CD4-positive, CD25-positive, alpha-beta regulatory T cell (primary cell): ENCODE results near the gene EFNB1. TPM values are rescaled to one million over a fixed set of nuclear protein-coding genes. Genes with fewer than 3 reads are reported as not detected.
"Not testable (repeated sequence)": the region's sequence is repeated elsewhere in the genome, so short reads cannot be mapped to it uniquely, and the experiment has no call there.

ENCODE experiments used
- ATAC-seq, 2 donors: fragments of 150-1000 bp; cut with Tn5 transposase; one replicate each; pipeline ENCODE4 v1.10.0; 2021; ENCODE audit warnings: low read depth in 2 of 2, moderate number of reproducible peaks in 2 of 2, moderate library complexity in 1 of 2
- DNase-seq, 3 donors: peaks; one replicate each; pipeline versions ENCODE4 v3.0.0 to v3.0.0-alpha.2; 2012 to 2022; ENCODE audit warnings: mixed read lengths in 1 of 3
- H3K27ac ChIP-seq: one replicate; pipeline ENCODE4 v1.7.0; 2013; ENCODE audit warnings: mild to moderate bottlenecking, low read length; ENCODE audit not compliant: insufficient read depth, poor library complexity, severe bottlenecking
- H3K27me3 ChIP-seq: one replicate; pipeline ENCODE4 v1.7.0; 2013; ENCODE audit warnings: low read length; ENCODE audit not compliant: control insufficient read depth, insufficient read depth
- H3K36me3 ChIP-seq: one replicate; pipeline ENCODE4 v1.7.0; 2013; ENCODE audit warnings: mild to moderate bottlenecking, low read length, moderate library complexity; ENCODE audit not compliant: control insufficient read depth, insufficient read depth
- H3K4me1 ChIP-seq: 2 replicates; pipeline ENCODE4 v1.7.0; 2013; ENCODE audit warnings: mild to moderate bottlenecking, low read length; ENCODE audit not compliant: insufficient read depth, control insufficient read depth, poor library complexity, severe bottlenecking
- H3K4me3 ChIP-seq: one replicate; pipeline ENCODE4 v1.7.0; 2013; ENCODE audit warnings: low read depth, mild to moderate bottlenecking, low read length, moderate library complexity
- H3K9me3 ChIP-seq, 2 experiments: 1 replicate in 1 of 2; 2 replicates in 1 of 2; pipeline ENCODE4 v1.7.0; 2013; ENCODE audit warnings: low read length in 2 of 2, mild to moderate bottlenecking in 1 of 2, moderate library complexity in 1 of 2; ENCODE audit not compliant: control insufficient read depth in 2 of 2
- H3K27ac Mint-ChIP-seq, 3 donors: one replicate each; pipeline ENCODE4 v1.8.0; 2020 to 2022; ENCODE audit warnings: mild to moderate bottlenecking in 3 of 3, mixed read lengths in 3 of 3, moderate library complexity in 2 of 3
- H3K27me3 Mint-ChIP-seq: one replicate; pipeline ENCODE4 v1.8.0; 2022; ENCODE audit warnings: mild to moderate bottlenecking, mixed read lengths
- H3K36me3 Mint-ChIP-seq: one replicate; pipeline ENCODE4 v1.8.0; 2020; ENCODE audit warnings: mixed read lengths
- H3K4me1 Mint-ChIP-seq, 4 donors: one replicate each; pipeline ENCODE4 v1.8.0; 2020 to 2022; ENCODE audit warnings: mixed read lengths in 4 of 4, mild to moderate bottlenecking in 1 of 4
- H3K4me3 Mint-ChIP-seq, 4 donors: one replicate each; pipeline ENCODE4 v1.8.0; 2020 to 2022; ENCODE audit warnings: mild to moderate bottlenecking in 4 of 4, mixed read lengths in 4 of 4, moderate library complexity in 3 of 4
- H3K9me3 Mint-ChIP-seq, 7 donors: one replicate each; pipeline ENCODE4 v1.8.0; 2020 to 2022; ENCODE audit warnings: mixed read lengths in 7 of 7, mild to moderate bottlenecking in 3 of 7, moderate library complexity in 2 of 7
- polyA plus RNA-seq, 4 donors: library from polyadenylated mRNA; unstranded; fragments of 300-500 nt; fragmentation: Illumina TruSeq; gene quantifications; one replicate each; pipeline ENCODE4 v1.2.3, GENCODE V29; 2021
- total RNA-seq: library from RNA; stranded (reverse); gene quantifications from one replicate; pipeline ENCODE4 v1.2.3, GENCODE V29; 2022

The EFNB1 gene
- total RNA-seq (3.5 TPM), polyA plus RNA-seq (1 to 10 TPM; 1.8 to 3.7 (median 3.1) TPM)

DNA sequence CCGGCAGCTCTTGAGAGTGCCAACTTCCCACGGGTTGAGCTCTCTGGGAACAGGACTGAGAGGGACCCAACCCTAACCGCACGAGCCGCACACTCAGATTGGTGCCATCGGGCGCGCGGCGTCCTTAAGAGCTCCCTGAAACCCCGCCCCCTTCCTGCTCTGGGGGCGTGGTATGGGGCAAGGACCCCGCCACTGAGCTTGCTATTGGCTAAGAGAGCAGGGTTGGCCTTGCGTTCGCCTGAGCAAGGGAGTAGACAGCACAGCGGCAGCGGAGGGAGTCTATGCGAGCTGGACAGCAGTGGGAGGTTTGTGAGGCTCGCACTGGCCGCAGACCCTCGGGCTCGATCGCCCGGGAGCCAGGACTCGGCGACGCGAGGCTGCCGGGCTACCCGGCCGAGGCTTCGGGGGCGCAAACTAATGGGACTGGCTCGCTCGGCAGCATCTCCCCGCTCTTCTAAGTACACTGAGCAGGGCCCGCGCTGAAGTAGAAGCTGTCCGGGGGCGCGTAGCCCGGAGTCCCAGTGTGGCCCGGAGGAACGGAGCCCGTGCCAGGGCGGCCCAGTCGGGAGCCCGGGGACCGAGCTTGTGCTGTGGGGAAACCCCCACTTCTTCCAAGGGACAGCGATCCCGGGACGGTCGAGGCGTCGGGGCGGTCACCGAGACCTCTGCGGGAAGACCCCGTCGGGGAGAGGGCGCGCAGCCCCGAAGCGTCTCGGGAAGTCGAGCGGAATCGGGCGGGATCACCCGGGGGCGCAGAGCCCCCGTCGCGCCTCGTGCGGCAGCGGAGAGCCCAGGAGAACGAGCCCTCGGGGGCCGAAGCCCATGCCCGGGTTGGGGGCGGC, at the start of gene EFNB1:
Gene EFNB1, plus strand, starts transcription at position 282 of the 842 bp plus-strand sequence. CDS start 756 bp downstream, outside the sequence.
- peak within 1 kb of the TSS; percentile 94 to 98 (median 95) for H3K4me3 Mint-ChIP-seq

DNA sequence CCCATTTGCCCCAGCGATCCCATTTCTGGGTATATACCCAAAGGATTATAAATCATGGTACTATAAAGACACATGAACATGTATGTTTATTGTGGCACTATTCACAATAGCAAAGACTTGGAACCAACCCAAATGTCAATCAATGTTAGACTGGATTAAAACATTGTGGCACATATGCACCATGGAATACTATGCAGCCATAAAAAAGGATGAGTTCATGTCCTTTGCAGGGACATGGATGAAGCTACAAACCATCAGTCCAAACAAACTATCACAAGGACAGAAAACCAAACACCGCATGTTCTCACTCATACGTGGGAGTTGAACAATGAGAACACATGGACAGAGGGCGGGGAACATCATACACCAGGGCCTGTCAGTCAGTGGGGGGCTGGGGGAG, 47.5 kb upstream of the EFNB1 start:
- not testable (repeated sequence) for H3K27ac ChIP-seq, H3K4me1 Mint-ChIP-seq, H3K4me3 Mint-ChIP-seq, H3K27me3 ChIP-seq, H3K9me3 ChIP-seq, H3K36me3 ChIP-seq, H3K27me3 Mint-ChIP-seq, DNase-seq, H3K4me3 ChIP-seq, H3K36me3 Mint-ChIP-seq, ATAC-seq, H3K9me3 Mint-ChIP-seq, H3K27ac Mint-ChIP-seq, H3K4me1 ChIP-seq

More for the DNA sequence above, at the start of gene EFNB1:
- peak within 1 kb of the TSS; percentile 52 to 89 (median 83) for H3K27ac Mint-ChIP-seq
- H3K4me1 ChIP-seq = peaks cover 25% of the 10 kb centered on the region
- H3K27me3 Mint-ChIP-seq = peaks cover 4% of the 10 kb centered on the region
- DNase-seq (peak; percentile 78 to 94 (median 88)), ATAC-seq (peak; percentile 95)
- H3K27me3 ChIP-seq = no peaks in the 10 kb centered on the region
- peak within 1 kb of the TSS; percentile 77 for H3K4me3 ChIP-seq
- no peaks in the 10 kb centered on the region for H3K36me3 ChIP-seq
- no peaks in the 10 kb centered on the region for H3K9me3 Mint-ChIP-seq
- H3K4me1 Mint-ChIP-seq = peaks cover 0 to 28% (median 6%) of the 10 kb centered on the region in 4 donors
- H3K27ac ChIP-seq = no peak within 1 kb of the TSS
- no peaks in the 10 kb centered on the region for H3K36me3 Mint-ChIP-seq
- H3K9me3 ChIP-seq = no peaks in the 10 kb centered on the region

DNA sequence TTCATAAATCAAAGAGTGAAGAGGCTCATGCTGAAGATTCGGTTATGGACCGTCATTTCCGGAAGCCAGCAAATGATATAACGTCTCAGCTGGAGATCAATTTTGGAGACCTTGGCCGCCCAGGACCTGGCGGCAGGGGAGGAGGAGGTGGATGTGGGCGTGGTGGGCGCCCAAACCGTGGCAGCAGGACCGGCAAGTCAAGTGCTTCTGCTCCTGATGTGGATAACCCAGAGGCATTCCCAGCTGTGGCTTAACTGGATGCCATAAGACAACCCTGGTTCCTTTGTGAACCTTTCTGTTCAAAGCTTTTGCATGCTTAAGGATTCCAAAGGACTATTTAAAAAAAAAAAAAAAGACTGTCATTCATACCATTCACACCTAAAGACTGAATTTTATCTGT, 44.0 kb upstream of the EFNB1 start:
- no peaks in the 10 kb centered on the region for H3K27me3 ChIP-seq
- no peaks in the 10 kb centered on the region for H3K36me3 Mint-ChIP-seq
- H3K4me3 Mint-ChIP-seq = no peak overlapping the region
- DNase-seq = no peak
- H3K4me1 Mint-ChIP-seq = no peaks in the 10 kb centered on the region
- H3K4me1 ChIP-seq = no peaks in the 10 kb centered on the region
- H3K9me3 Mint-ChIP-seq = peaks cover 0 to 4% (median 0%) of the 10 kb centered on the region in 7 donors
- H3K27me3 Mint-ChIP-seq = no peaks in the 10 kb centered on the region
- H3K27ac Mint-ChIP-seq = no peak overlapping the region
- no peak for ATAC-seq
- no peak overlapping the region for H3K4me3 ChIP-seq
- H3K36me3 ChIP-seq = no peaks in the 10 kb centered on the region
- no peak overlapping the region for H3K27ac ChIP-seq
- H3K9me3 ChIP-seq = no peaks in the 10 kb centered on the region

DNA sequence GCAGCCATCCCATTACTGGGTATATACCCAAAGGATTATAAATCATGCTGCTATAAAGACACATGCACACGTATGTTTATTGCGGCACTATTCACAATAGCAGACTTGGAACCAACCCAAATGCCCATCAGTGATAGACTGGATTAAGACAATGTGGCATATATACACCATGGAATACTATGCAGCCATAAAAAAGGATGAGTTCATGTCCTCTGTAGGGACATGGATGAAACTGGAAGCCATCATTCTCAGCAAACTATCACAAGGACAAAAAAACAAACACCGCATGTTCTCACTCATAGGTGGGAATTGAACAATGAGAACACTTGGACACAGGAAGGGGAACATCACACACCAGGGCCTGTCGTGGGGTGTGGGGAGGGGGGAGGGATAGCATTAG, 42.2 kb upstream of the EFNB1 start:
- DNase-seq, H3K4me1 ChIP-seq: not testable (repeated sequence)

DNA sequence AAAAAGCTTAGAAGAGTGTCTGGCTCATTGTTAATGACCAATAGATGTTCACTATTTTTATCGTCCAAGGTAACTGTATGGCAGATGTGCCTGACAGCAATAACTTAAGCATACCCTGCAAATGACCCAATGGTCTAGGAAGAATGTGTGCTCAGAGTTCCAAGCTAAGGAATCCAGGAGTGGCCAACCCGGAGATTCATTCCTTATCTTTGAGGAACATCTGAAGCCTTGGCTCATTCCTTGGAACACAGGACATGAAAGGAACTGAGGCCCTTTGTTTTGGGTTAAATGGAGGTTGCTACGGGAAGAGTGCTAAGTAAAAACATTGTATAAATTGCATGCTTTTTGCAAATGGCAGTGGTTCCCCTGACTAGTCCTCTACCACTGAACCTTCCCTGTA, 38.9 kb upstream of the EFNB1 start:
- Histone ChIP-seq H3K27me3 (no peaks in the 10 kb centered on the region), H3K4me3 (no peak overlapping the region), H3K27ac (no peak overlapping the region), H3K4me1 (no peaks in the 10 kb centered on the region), H3K36me3 (no peaks in the 10 kb centered on the region), H3K9me3 (no peaks in the 10 kb centered on the region)
- ATAC-seq (no peak), DNase-seq (no peak)
- no peak overlapping the region for H3K27ac Mint-ChIP-seq
- peaks cover 0 to 2% (median 0%) of the 10 kb centered on the region in 4 donors for H3K4me1 Mint-ChIP-seq
- peaks cover 0 to 3% (median 0%) of the 10 kb centered on the region in 7 donors for H3K9me3 Mint-ChIP-seq
- no peaks in the 10 kb centered on the region for H3K36me3 Mint-ChIP-seq
- no peaks in the 10 kb centered on the region for H3K27me3 Mint-ChIP-seq
- H3K4me3 Mint-ChIP-seq = no peak overlapping the region

More for the DNA sequence above, 42.2 kb upstream of the EFNB1 start:
- H3K4me3 Mint-ChIP-seq, H3K27me3 ChIP-seq, H3K36me3 ChIP-seq, H3K4me1 Mint-ChIP-seq, H3K27ac Mint-ChIP-seq, H3K36me3 Mint-ChIP-seq, H3K27me3 Mint-ChIP-seq, H3K9me3 ChIP-seq, H3K9me3 Mint-ChIP-seq, H3K27ac ChIP-seq, ATAC-seq, H3K4me3 ChIP-seq: not testable (repeated sequence)

DNA sequence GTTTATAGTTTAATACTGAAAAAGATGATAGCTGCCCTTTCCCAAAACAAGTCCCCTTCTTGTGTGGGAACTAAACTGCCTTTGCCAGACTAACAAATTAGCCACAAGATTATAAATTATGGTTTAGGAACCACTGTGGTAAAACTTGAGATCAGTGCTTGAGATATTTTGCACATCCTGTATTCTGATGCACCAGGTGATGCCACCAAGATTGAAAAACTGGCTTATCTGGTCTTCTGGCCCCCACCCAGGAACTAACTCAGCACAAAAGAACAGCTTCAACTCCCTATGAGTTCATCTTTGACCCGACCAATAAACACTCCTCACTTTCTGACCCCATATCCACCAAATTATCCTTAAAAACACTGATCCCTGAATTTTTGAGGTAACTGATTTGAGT, 36.7 kb upstream of the EFNB1 start:
- ATAC-seq (no peak), DNase-seq (no peak)
- H3K36me3 Mint-ChIP-seq = no peaks in the 10 kb centered on the region
- no peak overlapping the region for H3K4me3 ChIP-seq
- no peak overlapping the region for H3K27ac ChIP-seq
- H3K4me3 Mint-ChIP-seq = no peak overlapping the region
- H3K27ac Mint-ChIP-seq = no peak overlapping the region
- H3K9me3 ChIP-seq = no peaks in the 10 kb centered on the region
- peaks cover 0 to 3% (median 0%) of the 10 kb centered on the region in 7 donors for H3K9me3 Mint-ChIP-seq
- H3K27me3 Mint-ChIP-seq = no peaks in the 10 kb centered on the region
- H3K4me1 ChIP-seq = no peaks in the 10 kb centered on the region
- H3K36me3 ChIP-seq = no peaks in the 10 kb centered on the region
- no peaks in the 10 kb centered on the region for H3K27me3 ChIP-seq
- H3K4me1 Mint-ChIP-seq = peaks cover 0 to 2% (median 0%) of the 10 kb centered on the region in 4 donors

DNA sequence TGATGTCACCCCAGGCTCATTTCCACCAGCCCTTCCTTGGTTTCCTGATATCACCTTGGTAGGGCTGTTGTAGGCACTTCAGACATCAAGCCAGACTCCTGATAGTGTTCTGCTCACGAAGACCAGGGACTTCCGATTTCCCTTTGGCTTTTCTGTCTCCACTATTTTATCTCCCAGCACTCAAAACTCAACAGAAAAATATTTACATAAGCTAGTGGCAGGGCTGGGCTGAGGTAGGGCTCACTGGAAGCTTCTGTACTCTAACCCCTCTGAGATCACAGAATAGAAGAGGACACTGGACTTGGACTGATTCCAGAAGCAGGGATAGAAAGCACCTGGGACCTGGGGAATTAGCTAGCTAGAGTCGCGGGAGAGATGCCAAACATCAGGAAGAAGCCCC, 34.4 kb upstream of the EFNB1 start:
- ATAC-seq = no peak
- Mint-ChIP-seq H3K4me3 (no peak overlapping the region), H3K27me3 (no peaks in the 10 kb centered on the region), H3K9me3 (peaks cover 0 to 14% (median 4%) of the 10 kb centered on the region in 7 donors), H3K36me3 (peaks cover 4% of the 10 kb centered on the region), H3K4me1 (peaks cover 0 to 2% (median 0%) of the 10 kb centered on the region in 4 donors), H3K27ac (no peak overlapping the region)
- H3K4me3 ChIP-seq = no peak overlapping the region
- no peak overlapping the region for H3K27ac ChIP-seq
- no peaks in the 10 kb centered on the region for H3K36me3 ChIP-seq
- no peaks in the 10 kb centered on the region for H3K4me1 ChIP-seq
- H3K9me3 ChIP-seq = no peaks in the 10 kb centered on the region
- no peaks in the 10 kb centered on the region for H3K27me3 ChIP-seq
- no peak for DNase-seq

DNA sequence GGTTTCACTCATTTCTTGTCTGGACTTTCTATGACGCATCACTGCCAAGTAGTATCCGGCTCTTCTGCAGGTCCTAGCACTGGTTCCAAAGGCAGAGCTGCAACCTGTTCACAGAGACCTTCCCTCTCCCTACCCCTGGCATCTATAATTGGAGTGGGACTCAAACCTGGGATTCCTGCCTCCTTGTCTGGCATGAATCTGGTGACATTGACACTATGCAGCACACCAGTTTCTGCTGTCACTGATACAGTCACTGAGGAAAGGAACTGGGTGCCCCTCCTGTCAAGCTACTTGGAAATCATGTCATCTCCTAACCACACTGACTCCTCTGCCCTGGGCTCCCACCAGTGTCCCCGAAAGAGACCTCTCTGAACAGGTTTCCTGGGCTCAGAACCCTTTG, 33.1 kb upstream of the EFNB1 start:
- H3K4me3 ChIP-seq = no peak overlapping the region
- no peaks in the 10 kb centered on the region for H3K27me3 ChIP-seq
- peaks cover 0 to 2% (median 0%) of the 10 kb centered on the region in 4 donors for H3K4me1 Mint-ChIP-seq
- H3K27ac Mint-ChIP-seq = no peak overlapping the region
- peaks cover 4% of the 10 kb centered on the region for H3K36me3 Mint-ChIP-seq
- DNase-seq (no peak), ATAC-seq (no peak)
- H3K27me3 Mint-ChIP-seq = no peaks in the 10 kb centered on the region
- no peaks in the 10 kb centered on the region for H3K4me1 ChIP-seq
- H3K9me3 Mint-ChIP-seq = peaks cover 0 to 20% (median 4%) of the 10 kb centered on the region in 7 donors
- H3K9me3 ChIP-seq = no peaks in the 10 kb centered on the region
- no peak overlapping the region for H3K27ac ChIP-seq
- H3K36me3 ChIP-seq = no peaks in the 10 kb centered on the region
- no peak overlapping the region for H3K4me3 Mint-ChIP-seq
